H9 (cell line): ENCODE data around the gene PLK2. TPM values are rescaled to one million over a fixed set of nuclear protein-coding genes. Genes with fewer than 3 reads are reported as not detected.
A peak's percentile ranks its signal among the peaks of the same experiment; 100 is the strongest.

Experiments
- DNase-seq: peaks from one replicate; pipeline ENCODE4 v3.0.0-alpha.2; 2017
- H2AFZ ChIP-seq: one replicate; pipeline ENCODE4 v1.6.1; 2013; ENCODE audit warnings: mild to moderate bottlenecking, low read length, control low read depth, moderate library complexity
- H2AK5ac ChIP-seq: 2 replicates; pipeline ENCODE4 v1.6.1; 2013; ENCODE audit warnings: low read length, control low read depth, mixed read lengths; ENCODE audit not compliant: insufficient read length
- H2BK120ac ChIP-seq: one replicate; pipeline ENCODE4 v1.6.1; 2013; ENCODE audit warnings: low read depth, mild to moderate bottlenecking, low read length, control low read depth, inconsistent platforms; ENCODE audit not compliant: poor library complexity, severe bottlenecking
- H2BK12ac ChIP-seq: 2 replicates; pipeline ENCODE4 v1.6.1; 2013; ENCODE audit warnings: low read length, control low read depth, mixed read lengths, low read depth; ENCODE audit not compliant: insufficient read length
- H2BK15ac ChIP-seq: 2 replicates; pipeline ENCODE4 v1.6.1; 2013; ENCODE audit warnings: low read depth, low read length, control low read depth
- H2BK20ac ChIP-seq: one replicate; pipeline ENCODE4 v1.6.1; 2013; ENCODE audit warnings: low read depth, mild to moderate bottlenecking, low read length, control low read depth, inconsistent platforms; ENCODE audit not compliant: poor library complexity, severe bottlenecking
- H2BK5ac ChIP-seq: 2 replicates; pipeline ENCODE4 v1.6.1; 2013; ENCODE audit warnings: low read length, control low read depth, mixed read lengths; ENCODE audit not compliant: insufficient read length
- H3K14ac ChIP-seq: 2 replicates; pipeline ENCODE4 v1.6.1; 2013; ENCODE audit warnings: low read length, control low read depth; ENCODE audit not compliant: insufficient read depth
- H3K18ac ChIP-seq: 2 replicates; pipeline ENCODE4 v1.6.1; 2013; ENCODE audit warnings: low read depth, mild to moderate bottlenecking, mixed read lengths, low read length, control low read depth; ENCODE audit not compliant: insufficient read length
- H3K23ac ChIP-seq: 2 replicates; pipeline ENCODE4 v1.6.1; 2013; ENCODE audit warnings: low read length, control low read depth, mixed read lengths, low read depth; ENCODE audit not compliant: insufficient read length
- H3K23me2 ChIP-seq: 2 replicates; pipeline ENCODE4 v1.6.1; 2013; ENCODE audit warnings: low read depth, mild to moderate bottlenecking, mixed read lengths, low read length, control low read depth; ENCODE audit not compliant: insufficient read length, poor library complexity, severe bottlenecking
- H3K27ac ChIP-seq: 2 replicates; pipeline ENCODE4 v1.5.1; 2013; ENCODE audit warnings: low read length, control low read depth, mixed read lengths, low read depth; ENCODE audit not compliant: insufficient read length
- H3K27me3 ChIP-seq: 2 replicates; pipeline ENCODE4 v1.6.1; 2013; ENCODE audit warnings: low read length, control low read depth, inconsistent platforms; ENCODE audit not compliant: insufficient read depth
- H3K4ac ChIP-seq: 2 replicates; pipeline ENCODE4 v1.6.1; 2013; ENCODE audit warnings: low read depth, mild to moderate bottlenecking, control low read depth, inconsistent platforms, low read length, moderate library complexity
- H3K4me1 ChIP-seq: 2 replicates; pipeline ENCODE4 v1.6.1; 2013; ENCODE audit warnings: low read length, control low read depth, inconsistent platforms; ENCODE audit not compliant: insufficient read depth
- H3K4me2 ChIP-seq: 2 replicates; pipeline ENCODE4 v1.6.1; 2013; ENCODE audit warnings: low read length, control low read depth, mixed read lengths; ENCODE audit not compliant: insufficient read length, insufficient read depth
- H3K56ac ChIP-seq: 2 replicates; pipeline ENCODE4 v1.6.1; 2013; ENCODE audit warnings: low read depth, mild to moderate bottlenecking, mixed read lengths, low read length, control low read depth; ENCODE audit not compliant: insufficient read length
- H3K79me1 ChIP-seq: 2 replicates; pipeline ENCODE4 v1.6.1; 2013; ENCODE audit warnings: low read depth, mild to moderate bottlenecking, moderate library complexity, low read length, control low read depth, inconsistent platforms; ENCODE audit not compliant: insufficient read depth, poor library complexity, severe bottlenecking
- H3K79me2 ChIP-seq: 2 replicates; pipeline ENCODE4 v1.6.1; 2013; ENCODE audit warnings: low read length, control low read depth, inconsistent platforms; ENCODE audit not compliant: insufficient read depth
- H3K9ac ChIP-seq: 2 replicates; pipeline ENCODE4 v1.6.1; 2013; ENCODE audit warnings: low read length, control low read depth, mixed read lengths; ENCODE audit not compliant: insufficient read length; ENCODE audit errors: extremely low read depth
- H3K9me3 ChIP-seq: one replicate; pipeline ENCODE4 v1.6.1; 2013; ENCODE audit warnings: low read depth, low read length, inconsistent platforms; ENCODE audit not compliant: control insufficient read depth
- H3T11ph ChIP-seq: one replicate; pipeline ENCODE4 v1.6.1; 2013; ENCODE audit warnings: mild to moderate bottlenecking, low read length, control low read depth, inconsistent platforms
- H4K20me1 ChIP-seq: one replicate; pipeline ENCODE4 v1.6.1; 2013; ENCODE audit not compliant: control insufficient read depth, insufficient read length, insufficient read depth
- H4K5ac ChIP-seq: 2 replicates; pipeline ENCODE4 v1.6.1; 2013; ENCODE audit warnings: low read depth, mild to moderate bottlenecking, mixed read lengths, low read length, control low read depth; ENCODE audit not compliant: insufficient read length
- H4K8ac ChIP-seq: replicated peaks from 2 replicates; pipeline ENCODE4 v1.6.1; 2013; ENCODE audit warnings: low read length, control low read depth, mixed read lengths, low read depth; ENCODE audit not compliant: insufficient read length
- H4K91ac ChIP-seq: 2 replicates; pipeline ENCODE4 v1.6.1; 2013; ENCODE audit warnings: low read depth, mild to moderate bottlenecking, moderate library complexity, mixed read lengths, low read length, control low read depth; ENCODE audit not compliant: insufficient read length
- H3K27ac Mint-ChIP-seq, 3 experiments: 2 replicates in 2 of 3; 3 replicates in 1 of 3; pipeline ENCODE4 v1.8.0; 2020 to 2021; ENCODE audit warnings: mixed read lengths in 3 of 3, mild to moderate bottlenecking in 1 of 3, moderate library complexity in 1 of 3
- H3K27me3 Mint-ChIP-seq: 2 replicates; pipeline ENCODE4 v1.8.0; 2021; ENCODE audit warnings: low read depth, mild to moderate bottlenecking, moderate library complexity, mixed read lengths
- H3K36me3 Mint-ChIP-seq, 3 experiments: 2 replicates in 2 of 3; 3 replicates in 1 of 3; pipeline ENCODE4 v1.8.0; 2020 to 2021; ENCODE audit warnings: low read depth in 3 of 3, mixed read lengths in 3 of 3; ENCODE audit not compliant: insufficient read depth in 1 of 3
- H3K4me1 Mint-ChIP-seq, 2 experiments: 2 replicates each; pipeline ENCODE4 v1.8.0; 2020; ENCODE audit warnings: mixed read lengths in 2 of 2
- H3K4me3 Mint-ChIP-seq, 2 experiments: 2 replicates in 1 of 2; 3 replicates in 1 of 2; pipeline ENCODE4 v1.8.0; 2020 to 2021; ENCODE audit warnings: mild to moderate bottlenecking in 2 of 2, mixed read lengths in 2 of 2, moderate library complexity in 1 of 2
- H3K9me3 Mint-ChIP-seq, 2 experiments: 2 replicates in 1 of 2; 3 replicates in 1 of 2; pipeline ENCODE4 v1.8.0; 2020; ENCODE audit warnings: mild to moderate bottlenecking in 2 of 2, mixed read lengths in 2 of 2, moderate library complexity in 1 of 2
- CTCF ChIP-seq: fragments of 200-600 bp; sonication (generic); conservative IDR thresholded peaks from 3 replicates; pipeline ENCODE4 v1.8.0; 2021; ENCODE audit warnings: antibody characterized with exemption, mild to moderate bottlenecking
- WGBS: extraction: QIAGEN DNeasy Blood & Tissue Kit; methylation state at CpG from one replicate; pipeline ENCODE4 v1.1.7; 2013; ENCODE audit warnings: missing lambda C conversion rate, low lambda C conversion rate, mixed read lengths; ENCODE audit not compliant: insufficient read length; ENCODE audit errors: extremely low coverage; 5-methylcytosine and 5-hydroxymethylcytosine counted together
- total RNA-seq: library from RNA; stranded (reverse); gene quantifications from 2 replicates; pipeline ENCODE4 v1.2.1, GENCODE V29; 2021

PLK2 gene
- total RNA-seq, 1 experiment from 2014 or later: 26.2 TPM

GRCh38 chr5:58462154-58462553 lies 2.3 kb upstream of the PLK2 start:
- H3K4me1 ChIP-seq: no peaks in the 10 kb centered on the region
- H3K9ac ChIP-seq: no peak overlapping the region
- H4K5ac ChIP-seq: no peak overlapping the region
- H2BK20ac ChIP-seq: no peak overlapping the region
- H3K79me1 ChIP-seq: no peaks in the 10 kb centered on the region
- no peak for DNase-seq
- H2AFZ ChIP-seq: no peak overlapping the region
- H3K4ac ChIP-seq: no peak overlapping the region
- Mint-ChIP-seq H3K27ac (peak overlapping the region in 1 of 3 experiments; percentile 82; a peak in 1 of 7 replicates), H3K9me3 (no peaks in the 10 kb centered on the region), H3K27me3 (peaks cover 2% of the 10 kb centered on the region), H3K4me3 (no peak overlapping the region), H3K36me3 (peaks cover 0 to 11% (median 5%) of the 10 kb centered on the region in 3 experiments; a peak in 5 of 7 replicates), H3K4me1 (peaks cover 26 to 36% of the 10 kb centered on the region in 2 experiments)
- H2BK120ac ChIP-seq: peak overlapping the region; percentile 50
- no peaks in the 10 kb centered on the region for H3K27me3 ChIP-seq
- H2BK5ac ChIP-seq: no peak overlapping the region
- H3K23me2 ChIP-seq: peaks cover 5% of the 10 kb centered on the region
- no peak overlapping the region for H3K27ac ChIP-seq
- H3K23ac ChIP-seq: no peak overlapping the region
- no peaks in the 10 kb centered on the region for H3K9me3 ChIP-seq
- no peak overlapping the region for H3K56ac ChIP-seq
- no peak overlapping the region for H2BK12ac ChIP-seq
- no CpG with 5 or more reads among the region's 3 CpGs for WGBS
- no peak overlapping the region for H2BK15ac ChIP-seq
- no peak overlapping the region for H4K8ac ChIP-seq
- peaks cover 2% of the 10 kb centered on the region; the same call in 1 of the 2 replicates for H3K79me2 ChIP-seq
- no peak overlapping the region for H3K4me2 ChIP-seq
- no peak for TF ChIP-seq CTCF
- H4K20me1 ChIP-seq: no peaks in the 10 kb centered on the region
- no peak overlapping the region for H4K91ac ChIP-seq
- H3K14ac ChIP-seq: no peak overlapping the region
- H2AK5ac ChIP-seq: no peak overlapping the region
- no peak overlapping the region for H3T11ph ChIP-seq
- no peak overlapping the region for H3K18ac ChIP-seq
